ENCODE data around the gene ANXA6. TPM values are rescaled to one million over a fixed set of nuclear protein-coding genes. Genes with fewer than 3 reads are reported as not detected.

The ANXA6 gene
- total RNA-seq (2022), result 12.5 and 16.4 TPM in 2 replicates
- Bru-seq, nascent RNA, result percentile 33 among the genes with signal in this experiment
- BruChase-seq, experiment 1, labeled RNA remaining after a 6-hour chase, result percentile 29 among the genes with signal in this experiment
- percentile 27 among the genes with signal in this experiment for BruChase-seq, experiment 2, labeled RNA remaining after a 2-hour chase
- long read RNA-seq, partial matches to known transcripts, result 1 of 4 reads
- long read RNA-seq, other reads (novel, unspliced or antisense), result 3 of 4 reads

- no peaks in the 10 kb centered on the region for H3K9me3 Mint-ChIP-seq (ENCODE audit: low read depth, unreplicated experiment)
- DNase-seq, result peak; percentile 78
- no TSS peak for BruUV-seq (replicated peaks)
- peaks cover 10% of the 10 kb centered on the region for H3K4me1 Mint-ChIP-seq (ENCODE audit: low read depth, unreplicated experiment)
- no peak within 1 kb of the TSS for H3K27ac Mint-ChIP-seq (ENCODE audit: unreplicated experiment)
- CTCF ChIA-PET, result interaction anchor here (0.6 to 1.4 kb wide), 5 partner anchors 16 to 378 kb away, joined by 3 to 4 read pairs (median 3); no protein-coding TSS in a partner anchor
- H3K4me3 Mint-ChIP-seq (ENCODE audit: low read depth, unreplicated experiment), result peak within 1 kb of the TSS; percentile 67
- H3K27me3 Mint-ChIP-seq (ENCODE audit: unreplicated experiment), result peaks cover 13% of the 10 kb centered on the region
- intact Hi-C loops (cut with micrococcal nuclease; ENCODE audit: unreplicated experiment), result no loop called here
- no peak for TF ChIP-seq CTCF (IDR thresholded peaks at IDR 0.05; ENCODE audit: unreplicated experiment)
- peaks cover 12% of the 10 kb centered on the region for H3K36me3 Mint-ChIP-seq (ENCODE audit: insufficient read depth, unreplicated experiment)
These were observed at the start of gene ANXA6 for GRCh38 chr5:151157426-151158286. Gene ANXA6, minus strand, starts transcription at chr5:151157779. Its CDS starts 9,878 bp downstream, at chr5:151147901.

DNA sequence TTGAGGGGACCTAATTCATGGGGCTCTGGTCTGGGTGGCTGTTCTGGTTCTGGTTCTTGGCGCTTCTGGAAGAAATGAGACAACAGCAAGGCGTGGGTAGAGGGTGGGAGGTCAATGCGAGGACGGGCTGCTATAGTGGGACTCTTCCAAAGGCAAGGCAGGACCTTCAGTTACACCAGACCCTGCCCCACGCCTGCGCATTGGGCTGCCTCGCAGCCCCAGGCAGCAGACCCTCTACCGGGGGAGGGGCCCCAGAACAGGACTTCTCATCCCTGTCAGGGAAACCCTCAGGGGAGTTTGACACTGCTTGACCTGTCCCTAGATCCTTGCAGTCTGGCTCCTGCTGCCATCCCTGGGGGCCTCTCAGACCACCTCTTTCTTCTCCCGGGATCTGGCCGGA is 47.8 kb upstream of the ANXA6 start:
- H3K9me3 Mint-ChIP-seq (ENCODE audit: low read depth, unreplicated experiment), result no peaks in the 10 kb centered on the region
- H3K27ac Mint-ChIP-seq (ENCODE audit: unreplicated experiment), result no peak overlapping the region
- no TSS peak for BruUV-seq (replicated peaks)
- CTCF ChIA-PET, result no interaction called here
- H3K36me3 Mint-ChIP-seq (ENCODE audit: insufficient read depth, unreplicated experiment), result no peaks in the 10 kb centered on the region
- H3K4me3 Mint-ChIP-seq (ENCODE audit: low read depth, unreplicated experiment), result no peak overlapping the region
- no peak for TF ChIP-seq CTCF (IDR thresholded peaks at IDR 0.05; ENCODE audit: unreplicated experiment)
- no peaks in the 10 kb centered on the region for H3K4me1 Mint-ChIP-seq (ENCODE audit: low read depth, unreplicated experiment)
- peaks cover 18% of the 10 kb centered on the region for H3K27me3 Mint-ChIP-seq (ENCODE audit: unreplicated experiment)
- intact Hi-C loops (cut with micrococcal nuclease; ENCODE audit: unreplicated experiment), result loop anchor here (10.0 kb wide), 1 partner anchor 401 kb away; no protein-coding TSS in a partner anchor
- DNase-seq, result no peak

- Mint-ChIP-seq H3K27ac (ENCODE audit: unreplicated experiment) (no peak overlapping the region), H3K36me3 (ENCODE audit: insufficient read depth, unreplicated experiment) (no peaks in the 10 kb centered on the region), H3K4me1 (ENCODE audit: low read depth, unreplicated experiment) (no peaks in the 10 kb centered on the region), H3K4me3 (ENCODE audit: low read depth, unreplicated experiment) (no peak overlapping the region), H3K9me3 (ENCODE audit: low read depth, unreplicated experiment) (no peaks in the 10 kb centered on the region), H3K27me3 (ENCODE audit: unreplicated experiment) (peaks cover 23% of the 10 kb centered on the region)
- CTCF ChIA-PET, result interaction anchor here (0.7 kb wide), 1 partner anchor 35 kb away, joined by 3 read pairs; no protein-coding TSS in a partner anchor
- no peak for TF ChIP-seq CTCF (IDR thresholded peaks at IDR 0.05; ENCODE audit: unreplicated experiment)
- no peak for DNase-seq
- intact Hi-C loops (cut with micrococcal nuclease; ENCODE audit: unreplicated experiment), result loop anchor here (10.0 kb wide), 1 partner anchor 399 kb away; no protein-coding TSS in a partner anchor
- BruUV-seq (replicated peaks), result no TSS peak
These were observed 46.5 kb upstream of the ANXA6 start for GRCh38 chr5:151204051-151204450.

DNA sequence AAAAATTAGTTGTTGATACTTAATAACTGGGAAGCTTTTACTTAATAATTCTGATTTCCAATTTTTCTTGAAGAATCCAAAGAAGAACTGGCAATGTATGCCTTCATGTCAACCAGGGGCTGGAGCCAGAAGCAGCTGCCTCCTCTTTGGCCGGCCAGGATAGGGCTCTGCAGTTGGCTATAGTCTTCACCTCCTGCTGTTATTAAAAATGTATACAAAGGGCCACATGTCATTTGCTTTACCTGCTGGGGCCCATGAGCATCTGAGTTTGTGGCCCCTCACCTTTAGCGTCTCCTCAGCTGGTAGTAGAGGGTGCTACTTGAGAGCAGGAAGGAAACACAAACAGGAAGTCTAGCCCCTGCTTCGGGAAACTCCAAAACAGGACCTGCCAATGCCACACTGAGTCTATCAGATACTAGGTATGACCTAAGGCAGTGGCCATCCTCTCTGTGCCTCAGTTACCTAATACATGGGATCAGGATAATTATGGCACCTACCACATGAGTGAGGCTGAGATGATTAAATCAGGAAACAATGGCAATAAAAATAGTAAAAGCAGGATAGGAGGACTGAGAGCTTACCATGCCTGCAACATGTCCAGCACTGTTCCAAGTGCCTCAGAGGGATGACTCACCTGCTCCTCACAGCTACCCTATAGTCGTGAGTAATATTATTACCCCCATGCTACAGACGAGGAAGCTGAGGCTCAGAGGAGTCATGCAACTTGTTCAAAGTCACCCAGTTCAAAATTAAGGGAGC is 45.0 kb upstream of the ANXA6 start:
- Mint-ChIP-seq H3K36me3 (ENCODE audit: insufficient read depth, unreplicated experiment) (no peaks in the 10 kb centered on the region), H3K27ac (ENCODE audit: unreplicated experiment) (no peak overlapping the region), H3K9me3 (ENCODE audit: low read depth, unreplicated experiment) (no peaks in the 10 kb centered on the region), H3K4me1 (ENCODE audit: low read depth, unreplicated experiment) (no peaks in the 10 kb centered on the region), H3K4me3 (ENCODE audit: low read depth, unreplicated experiment) (no peak overlapping the region), H3K27me3 (ENCODE audit: unreplicated experiment) (peaks cover 29% of the 10 kb centered on the region)
- TF ChIP-seq CTCF (IDR thresholded peaks at IDR 0.05; ENCODE audit: unreplicated experiment), result no peak
- BruUV-seq (replicated peaks), result no TSS peak
- intact Hi-C loops (cut with micrococcal nuclease; ENCODE audit: unreplicated experiment), result loop anchor here (10.0 kb wide), 1 partner anchor 398 kb away; no protein-coding TSS in a partner anchor
- CTCF ChIA-PET, result interaction anchor here (0.7 kb wide), 1 partner anchor 10 kb away, joined by 7 read pairs; no protein-coding TSS in a partner anchor
- DNase-seq, result no peak

All from Calu3 (cell line).